Renal cortex interstitium (tissue), 11 donors: ENCODE data around the gene EFHC1. TPM values are rescaled to one million over a fixed set of nuclear protein-coding genes. Genes with fewer than 3 reads are reported as not detected.
A peak's percentile ranks its signal among the peaks of the same experiment; 100 is the strongest.
"Not testable (repeated sequence)": the region's sequence is repeated elsewhere in the genome, so short reads cannot be mapped to it uniquely, and the experiment has no call there.

Source experiments
- DNase-seq, 11 donors: peaks; one replicate each; pipeline ENCODE4 v3.0.0-alpha.2; 2013; ENCODE audit warnings: low read depth in 9 of 11, low spot score in 4 of 11; ENCODE audit errors: extremely low read depth in 1 of 11
- polyA plus RNA-seq, 3 donors: library from polyadenylated mRNA; unstranded; fragments of 120-200 nt; gene quantifications; one replicate each; pipeline ENCODE4 v1.2.1, GENCODE V29; 2013; ENCODE audit not compliant: insufficient read length in 3 of 3

The EFHC1 gene
- polyA plus RNA-seq, 3 donors: 50.8 to 68.0 (median 63.2) TPM

GRCh38 chr6:52417675-52418111, 2.4 kb upstream of the EFHC1 start:
- no peak for DNase-seq

- DNase-seq: no peak
These were observed 1.5 kb upstream of the EFHC1 start for GRCh38 chr6:52418606-52419005.

GRCh38 chr6:52420668-52421358, 671 bp downstream of the EFHC1 start:
- no peak for DNase-seq

GRCh38 chr6:52422156-52422555, 2.0 kb downstream of the EFHC1 start:
- DNase-seq: no peak

DNA sequence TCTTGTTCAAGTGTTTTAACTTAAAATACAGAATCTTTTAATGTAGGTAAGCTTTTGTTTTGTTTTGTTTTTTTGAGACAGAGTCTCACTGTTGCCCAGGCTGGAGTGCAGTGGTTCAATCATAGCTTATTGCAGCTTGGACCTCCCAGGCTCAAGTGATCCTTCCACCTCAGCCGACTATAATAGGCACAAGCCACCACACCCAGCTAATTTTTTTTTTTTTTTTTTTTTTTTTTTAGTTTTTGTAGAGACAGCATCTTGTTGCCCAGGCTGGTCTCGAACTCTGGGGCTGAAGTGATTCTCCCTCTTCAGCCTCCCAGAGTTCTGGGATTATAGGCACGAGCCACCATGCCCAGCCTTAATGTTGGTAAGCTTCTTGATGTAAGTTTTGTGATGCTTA, 3.3 kb downstream of the EFHC1 start:
- DNase-seq: no peak

DNA sequence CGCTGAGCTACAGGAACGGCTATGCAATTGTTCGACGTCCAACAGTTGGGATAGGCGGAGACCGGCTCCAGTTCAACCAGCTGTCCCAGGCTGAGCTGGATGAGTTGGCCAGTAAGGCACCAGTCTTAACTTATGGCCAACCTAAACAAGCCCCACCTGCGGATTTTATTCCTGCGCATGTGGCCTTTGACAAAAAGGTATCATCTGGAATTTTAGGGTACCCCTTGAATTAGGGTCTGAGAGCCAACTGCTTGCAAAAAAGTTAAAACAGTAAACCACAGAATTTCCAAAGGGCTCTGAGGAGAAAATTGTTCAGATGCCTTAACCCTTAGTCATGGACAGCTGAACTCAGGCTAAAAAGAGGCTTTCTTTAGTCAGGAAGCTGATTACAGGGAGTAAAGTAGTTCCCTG, 3.8 kb downstream of the EFHC1 start:
- DNase-seq: no peak

DNA sequence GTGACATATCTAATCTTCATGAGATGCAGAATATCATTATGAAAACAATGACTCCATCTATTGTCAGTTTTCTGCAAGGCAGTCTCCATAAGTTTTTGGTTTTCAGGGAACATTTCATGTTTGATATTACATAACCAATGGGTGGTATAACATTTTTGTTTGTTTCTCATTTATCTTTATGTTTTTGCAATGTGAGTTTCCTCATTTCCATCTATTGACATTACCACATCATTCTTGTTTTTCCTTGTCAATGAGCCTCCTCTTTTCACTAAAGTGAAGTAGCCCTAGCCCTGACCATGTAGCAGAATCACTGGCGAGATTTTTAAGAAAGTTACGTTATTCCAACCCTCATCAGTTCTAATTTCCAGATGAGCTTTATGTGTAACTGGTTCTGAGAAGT, 4.4 kb downstream of the EFHC1 start:
- DNase-seq: no peak

GRCh38 chr6:52426667-52427066, 6.5 kb downstream of the EFHC1 start:
- DNase-seq: no peak

- not testable (repeated sequence) for DNase-seq
These were observed 13.2 kb downstream of the EFHC1 start for GRCh38 chr6:52433294-52433693.

DNA sequence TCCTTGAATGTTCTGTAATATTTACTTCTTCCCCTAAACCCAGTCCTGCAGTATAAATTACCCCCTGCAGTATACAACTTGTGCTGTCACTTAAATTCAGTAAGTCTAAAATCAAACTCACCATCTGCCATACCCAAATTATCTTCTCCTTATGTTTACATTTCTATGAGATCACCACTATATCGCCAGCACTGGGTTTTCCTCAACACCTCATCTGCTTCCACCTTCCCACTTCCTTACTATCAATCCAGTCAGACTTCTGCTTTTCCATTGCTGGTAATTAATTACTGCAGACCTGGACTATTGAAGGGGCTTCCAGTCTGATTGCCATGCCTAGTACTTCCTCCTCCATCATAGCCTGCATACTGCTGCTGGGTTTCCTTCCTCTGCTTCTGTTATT, 15.2 kb downstream of the EFHC1 start:
- no peak for DNase-seq

DNA sequence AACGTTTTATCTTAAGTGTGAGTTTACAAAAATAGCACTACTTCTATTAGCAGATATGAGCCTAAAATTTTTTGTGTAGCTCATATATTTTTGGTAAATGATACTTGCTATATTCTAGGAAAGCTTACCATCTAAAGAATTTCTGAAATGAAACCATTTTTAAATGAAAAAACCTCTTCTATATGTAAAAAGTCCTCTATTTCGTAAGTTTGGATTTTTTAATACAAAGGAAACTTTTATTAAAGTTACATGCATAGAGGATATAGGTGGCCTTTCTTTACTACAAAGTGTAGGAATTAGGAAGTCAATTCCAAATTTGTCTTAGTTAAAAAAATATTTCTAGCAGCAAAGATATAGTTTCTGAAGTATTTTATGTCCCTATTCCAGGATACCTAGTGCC, 18.8 kb downstream of the EFHC1 start:
- DNase-seq: no peak

- DNase-seq: no peak
These were observed 34.4 kb downstream of the EFHC1 start for GRCh38 chr6:52454556-52454955.

- DNase-seq: no peak
These were observed 37.0 kb downstream of the EFHC1 start for GRCh38 chr6:52457096-52457495.

GRCh38 chr6:52461194-52461593, 41.1 kb downstream of the EFHC1 start:
- not testable (repeated sequence) for DNase-seq

GRCh38 chr6:52474173-52474572, 54.0 kb downstream of the EFHC1 start:
- DNase-seq: no peak

DNA sequence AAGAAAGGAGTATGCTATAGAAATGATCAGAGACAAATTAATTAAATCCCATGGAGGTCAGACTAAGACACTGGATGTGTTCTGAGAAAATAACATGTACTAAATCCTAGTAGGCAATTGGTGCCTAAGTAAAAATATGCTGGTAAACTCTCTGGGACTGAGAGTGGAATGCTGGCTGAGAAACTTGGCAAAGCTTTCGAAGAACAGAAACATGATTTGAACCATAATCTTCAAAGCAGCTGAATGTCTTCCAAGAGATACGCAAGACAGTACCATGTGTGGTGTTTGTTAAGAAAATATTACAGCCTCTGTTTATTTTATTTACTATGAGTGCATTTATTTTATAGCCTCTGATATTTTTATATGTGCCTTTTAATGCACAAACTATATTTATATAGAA, 55.2 kb downstream of the EFHC1 start:
- peak in 4 of 11 donors; percentile 8 to 21 (median 12) for DNase-seq

DNA sequence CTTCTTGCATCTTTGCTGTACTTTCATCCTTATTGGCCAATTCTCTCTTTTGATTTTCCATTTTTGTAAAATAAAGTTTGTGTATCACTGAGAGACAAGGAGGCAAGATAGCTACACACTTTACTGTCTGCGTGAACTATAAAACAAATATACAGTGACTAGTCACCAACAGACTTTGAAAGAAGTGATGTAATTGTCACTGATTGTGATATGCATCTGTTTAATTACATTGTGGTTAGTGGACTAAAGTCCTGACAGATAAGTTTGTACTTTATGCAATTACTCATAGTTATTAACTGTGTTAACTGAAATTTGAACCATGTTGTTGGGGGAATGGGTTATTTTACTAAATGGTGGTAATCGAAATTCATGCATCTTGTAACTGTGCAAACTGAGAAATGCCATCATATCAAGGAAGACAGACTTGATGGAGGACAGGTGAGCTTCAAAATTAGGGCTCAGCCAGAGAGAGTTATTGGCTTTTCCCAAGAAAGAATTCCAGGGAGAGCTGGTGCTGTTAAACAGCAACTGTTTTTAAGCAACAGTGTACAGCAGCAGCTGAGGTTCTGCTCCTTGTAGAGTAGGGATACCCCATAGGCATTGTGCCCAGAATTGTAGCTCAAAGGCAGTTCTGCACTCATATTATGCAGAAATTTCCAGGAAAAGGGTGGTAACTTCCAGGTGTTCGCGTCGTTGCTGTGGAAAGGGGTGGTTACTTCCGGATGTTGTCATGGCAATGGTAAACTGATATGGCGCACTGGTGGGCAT, 62.9 kb downstream of the EFHC1 start:
- no peak for DNase-seq

DNA sequence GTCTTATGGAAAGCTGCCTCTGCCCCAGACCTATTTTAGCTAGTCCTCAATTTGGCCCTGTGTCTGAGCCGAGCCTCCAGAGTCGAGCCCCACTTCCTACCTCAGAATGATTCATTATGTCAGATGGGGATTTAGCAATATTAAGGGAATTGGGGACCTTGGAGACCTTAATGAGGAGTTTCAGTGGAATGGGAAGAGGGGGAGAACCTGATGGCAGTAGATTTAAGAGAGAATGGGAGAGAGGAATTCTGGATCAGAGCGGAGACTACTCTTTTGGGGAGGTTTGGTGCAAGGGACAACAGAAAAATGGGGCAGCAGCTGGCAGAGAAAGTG, 63.5 kb downstream of the EFHC1 start:
- no peak for DNase-seq

DNA sequence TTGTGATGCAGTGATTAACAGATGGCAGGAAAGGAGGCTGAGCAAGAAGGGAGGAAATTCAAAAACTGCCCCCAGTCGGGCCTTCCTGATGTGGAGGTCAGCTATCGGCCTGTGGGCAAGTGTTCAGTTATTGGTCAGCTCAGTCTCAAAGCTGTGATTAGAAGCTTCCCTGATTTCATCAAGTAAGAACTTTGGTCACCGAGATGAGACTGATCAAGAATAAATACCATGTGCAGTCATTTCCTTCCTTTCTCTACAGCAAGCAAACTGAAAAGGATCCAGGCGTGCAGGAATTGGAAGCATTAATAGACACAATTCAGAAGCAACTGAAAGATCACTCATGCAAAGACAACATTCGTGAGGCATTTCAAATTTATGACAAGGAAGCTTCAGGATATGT, 69.7 kb downstream of the EFHC1 start:
- no peak for DNase-seq

GRCh38 chr6:52491203-52492069, 71.3 kb downstream of the EFHC1 start:
- DNase-seq: no peak
